PC-3 (cell line): ENCODE results near the gene BPIFB1. TPM values are rescaled to one million over a fixed set of nuclear protein-coding genes. Genes with fewer than 3 reads are reported as not detected.

Experiments
- ATAC-seq: fragments of 200-7000 bp; cut with Tn5 transposase; 2 replicates; pipeline ENCODE4 v1.9.1; 2020; ENCODE audit warnings: mild to moderate bottlenecking, moderate library complexity
- BruUV-seq: library from RNA; stranded (reverse); fragments of 400-500 nt; replicated peaks from 2 replicates; lab custom pipeline; 2021; lab: Mats Ljungman, UMichigan
- CTCF ChIA-PET: fragments of 300-600 bp; sonication (Branson Sonifier 250); formaldehyde crosslinking; loops from one replicate; lab custom pipeline; 2022; ENCODE audit warnings: antibody characterized with exemption; lab: Charles Lee
- POLR2A ChIA-PET: fragments of 300-600 bp; sonication (Branson Sonifier 250); formaldehyde crosslinking; loops from one replicate; lab custom pipeline; 2022; ENCODE audit warnings: antibody characterized with exemption; ENCODE audit not compliant: unreplicated experiment; lab: Charles Lee
- DNase-seq: peaks from one replicate; pipeline ENCODE4 v3.0.0-alpha.2; 2015
- H2AFZ ChIP-seq: fragments of 300-600 bp; sonication (generic); 2 replicates; pipeline ENCODE4 v1.6.0; 2016; ENCODE audit warnings: antibody characterized with exemption, low read length
- H3F3A ChIP-seq: fragments of 300-600 bp; sonication (generic); one replicate; pipeline ENCODE4 v1.6.0; 2017; ENCODE audit warnings: antibody characterized with exemption, low read length, control low read depth, mild to moderate bottlenecking; ENCODE audit not compliant: unreplicated experiment
- H3K27ac ChIP-seq: fragments of 300-600 bp; sonication (generic); 2 replicates; pipeline ENCODE4 v1.5.1; 2016; ENCODE audit warnings: mild to moderate bottlenecking, low read length
- H3K27me3 ChIP-seq: fragments of 300-600 bp; sonication (generic); 2 replicates; pipeline ENCODE4 v1.6.1; 2016; ENCODE audit warnings: low read length, mixed read lengths
- H3K36me3 ChIP-seq: fragments of 300-600 bp; sonication (generic); 2 replicates; pipeline ENCODE4 v1.6.1; 2016; ENCODE audit warnings: low read depth, mixed run types, low read length, mixed read lengths
- H3K4me1 ChIP-seq: fragments of 300-600 bp; sonication (generic); 2 replicates; pipeline ENCODE4 v1.5.1; 2016; ENCODE audit warnings: low read length; ENCODE audit not compliant: insufficient read depth
- H3K4me2 ChIP-seq: fragments of 300-600 bp; sonication (generic); 2 replicates; pipeline ENCODE4 v1.6.0; 2016; ENCODE audit warnings: low read length
- H3K4me3 ChIP-seq: fragments of 300-600 bp; sonication (generic); 2 replicates; pipeline ENCODE4 v1.5.1; 2016; ENCODE audit warnings: mild to moderate bottlenecking, low read length, mixed read lengths
- H3K79me2 ChIP-seq: fragments of 300-600 bp; sonication (generic); 2 replicates; pipeline ENCODE4 v1.6.1; 2017; ENCODE audit warnings: low read length, mixed read lengths
- H3K9ac ChIP-seq: fragments of 300-600 bp; sonication (generic); 2 replicates; pipeline ENCODE4 v1.6.0; 2016; ENCODE audit warnings: mild to moderate bottlenecking, low read length
- H3K9me2 ChIP-seq: fragments of 300-600 bp; sonication (generic); replicated peaks from 2 replicates; pipeline ENCODE4 v1.6.1; 2016; ENCODE audit warnings: mixed run types, low read length, mixed read lengths
- H3K9me3 ChIP-seq: fragments of 300-600 bp; sonication (generic); 2 replicates; pipeline ENCODE4 v1.6.1; 2016; ENCODE audit warnings: low read length, mixed read lengths
- H4K20me1 ChIP-seq: fragments of 300-600 bp; sonication (generic); 2 replicates; pipeline ENCODE4 v1.6.1; 2016; ENCODE audit warnings: low read length, mixed read lengths
- EZH2 ChIP-seq: fragments of 300-600 bp; sonication (generic); IDR thresholded peaks from one replicate; pipeline ENCODE4 v1.6.1; 2017; ENCODE audit warnings: antibody characterized with exemption, mild to moderate bottlenecking, low read length; ENCODE audit not compliant: unreplicated experiment
- EZH2phosphoT487 ChIP-seq: fragments of 300-600 bp; sonication (generic); IDR thresholded peaks from 2 replicates; pipeline ENCODE4 v1.6.1; 2018; ENCODE audit warnings: mild to moderate bottlenecking, antibody characterized with exemption, low read length, borderline replicate concordance
- intact Hi-C: fragments of 100-400 bp; cut with micrococcal nuclease; formaldehyde crosslinking; loops from 2 replicates; pipeline ENCODE4 v1.9.0; 2023
- total RNA-seq: library from RNA; depleted of rRNA; stranded (reverse); fragments of >200 nt; gene quantifications from 2 replicates; pipeline ENCODE4 v1.2.3, GENCODE V29; 2014
- TF ChIP-seq, protein P1 (sequence below): fragments of 300-600 bp; sonication (generic); conservative IDR thresholded peaks from 2 replicates; pipeline ENCODE4 v1.5.1; 2017; ENCODE audit warnings: antibody characterized with exemption, low read depth, mild to moderate bottlenecking, low read length

The BPIFB1 gene
- total RNA-seq, 1 experiment from 2014 or later = not detected

DNA sequence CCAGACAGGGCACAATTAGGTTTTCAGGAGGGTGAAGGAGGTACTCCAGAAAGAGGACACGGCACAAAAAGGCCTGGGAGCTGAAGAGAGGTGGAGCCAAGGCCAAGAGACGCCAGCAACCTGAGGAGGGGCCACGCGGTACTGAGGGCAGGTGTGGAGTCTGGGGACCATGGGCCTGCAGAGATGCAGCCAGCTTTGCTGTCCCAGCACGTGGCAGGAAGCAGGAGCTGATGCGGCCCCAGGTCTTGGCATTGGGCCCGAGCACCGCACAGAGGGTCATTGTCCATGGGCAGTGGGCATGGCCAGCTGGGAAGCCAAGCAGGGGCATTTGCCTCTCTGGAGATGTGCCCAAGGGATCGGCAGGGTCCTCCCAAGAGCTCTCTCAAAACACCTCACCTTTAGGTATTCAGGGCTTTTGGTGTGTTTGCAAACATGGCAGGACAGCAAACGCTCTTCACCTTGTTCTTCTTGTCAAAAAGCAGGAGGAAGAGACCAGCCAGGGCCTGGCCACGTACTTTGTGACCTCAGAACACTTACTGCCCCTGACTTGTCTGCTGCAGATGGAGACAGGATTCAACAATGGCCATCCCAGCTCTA lies 1.4 kb upstream of the BPIFB1 start:
- no peak overlapping the region for H3K4me2 ChIP-seq
- POLR2A ChIA-PET = no interaction called here
- ATAC-seq (no peak), DNase-seq (no peak)
- H3K36me3 ChIP-seq = no peaks in the 10 kb centered on the region
- no peak overlapping the region for H3K9ac ChIP-seq
- no TSS peak for BruUV-seq
- no peak overlapping the region for H2AFZ ChIP-seq
- H3K9me3 ChIP-seq = no peaks in the 10 kb centered on the region
- H3K79me2 ChIP-seq = no peaks in the 10 kb centered on the region
- no peaks in the 10 kb centered on the region for H3F3A ChIP-seq
- H3K4me3 ChIP-seq = no peak overlapping the region
- CTCF ChIA-PET = no interaction called here
- H3K9me2 ChIP-seq = no peaks in the 10 kb centered on the region
- intact Hi-C loops = no loop called here
- peaks cover 38% of the 10 kb centered on the region for H3K27me3 ChIP-seq
- no peak overlapping the region for H3K27ac ChIP-seq
- TF ChIP-seq EZH2 (no peak), EZH2phosphoT487 (no peak)
- TF ChIP-seq, protein P1, sequence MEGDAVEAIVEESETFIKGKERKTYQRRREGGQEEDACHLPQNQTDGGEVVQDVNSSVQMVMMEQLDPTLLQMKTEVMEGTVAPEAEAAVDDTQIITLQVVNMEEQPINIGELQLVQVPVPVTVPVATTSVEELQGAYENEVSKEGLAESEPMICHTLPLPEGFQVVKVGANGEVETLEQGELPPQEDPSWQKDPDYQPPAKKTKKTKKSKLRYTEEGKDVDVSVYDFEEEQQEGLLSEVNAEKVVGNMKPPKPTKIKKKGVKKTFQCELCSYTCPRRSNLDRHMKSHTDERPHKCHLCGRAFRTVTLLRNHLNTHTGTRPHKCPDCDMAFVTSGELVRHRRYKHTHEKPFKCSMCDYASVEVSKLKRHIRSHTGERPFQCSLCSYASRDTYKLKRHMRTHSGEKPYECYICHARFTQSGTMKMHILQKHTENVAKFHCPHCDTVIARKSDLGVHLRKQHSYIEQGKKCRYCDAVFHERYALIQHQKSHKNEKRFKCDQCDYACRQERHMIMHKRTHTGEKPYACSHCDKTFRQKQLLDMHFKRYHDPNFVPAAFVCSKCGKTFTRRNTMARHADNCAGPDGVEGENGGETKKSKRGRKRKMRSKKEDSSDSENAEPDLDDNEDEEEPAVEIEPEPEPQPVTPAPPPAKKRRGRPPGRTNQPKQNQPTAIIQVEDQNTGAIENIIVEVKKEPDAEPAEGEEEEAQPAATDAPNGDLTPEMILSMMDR = no peak
- H3K4me1 ChIP-seq = peaks cover 6% of the 10 kb centered on the region; the same call in 1 of the 2 replicates
- no peaks in the 10 kb centered on the region for H4K20me1 ChIP-seq

DNA sequence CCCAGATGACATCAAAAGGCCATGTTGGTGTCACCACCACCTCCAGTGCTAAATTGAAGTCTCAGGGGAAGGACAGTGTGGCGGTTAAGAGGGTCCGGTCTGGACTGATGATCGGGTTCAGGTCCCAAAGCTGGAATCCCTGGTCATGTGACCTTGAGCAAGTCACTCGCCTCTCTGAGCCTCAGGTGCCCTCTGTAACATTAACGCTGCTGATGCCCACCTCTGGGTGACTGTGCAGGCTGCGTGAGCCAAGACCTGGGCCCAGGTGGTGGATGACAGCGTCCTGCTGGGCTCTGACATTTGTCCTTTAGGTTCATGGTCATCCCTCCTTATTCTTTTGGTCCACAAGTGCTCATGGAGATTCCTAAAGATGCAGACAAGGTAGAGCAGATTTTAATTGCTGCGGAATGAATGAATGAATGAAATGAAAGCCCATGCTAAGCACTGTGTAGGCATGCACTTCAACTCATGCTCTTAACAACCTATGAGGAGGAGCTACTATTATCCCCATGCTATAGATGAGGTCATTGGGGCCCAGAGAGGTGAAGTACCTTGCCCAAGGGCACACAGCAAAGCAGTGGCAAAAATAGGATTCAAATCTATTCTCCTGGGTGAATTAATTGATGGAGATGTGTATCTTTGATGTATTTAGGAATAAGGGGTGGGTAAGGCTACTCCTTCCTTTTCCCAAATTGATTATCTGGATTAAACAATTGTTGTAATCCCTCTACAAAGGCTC lies 649 bp upstream of the BPIFB1 start:
- H3K36me3 ChIP-seq = no peaks in the 10 kb centered on the region
- H3K9me3 ChIP-seq = no peaks in the 10 kb centered on the region
- no peaks in the 10 kb centered on the region for H4K20me1 ChIP-seq
- H3K79me2 ChIP-seq = no peaks in the 10 kb centered on the region
- ATAC-seq = no peak
- peaks cover 6% of the 10 kb centered on the region; the same call in 1 of the 2 replicates for H3K4me1 ChIP-seq
- no peak overlapping the region for H3K27ac ChIP-seq
- no TSS peak for BruUV-seq
- ChIA-PET CTCF (no interaction called here), POLR2A (no interaction called here)
- peaks cover 44% of the 10 kb centered on the region for H3K27me3 ChIP-seq
- TF ChIP-seq EZH2phosphoT487 = no peak
- TF ChIP-seq, protein P1 = no peak
- no peak for TF ChIP-seq EZH2
- no peaks in the 10 kb centered on the region for H3K9me2 ChIP-seq
- H2AFZ ChIP-seq = no peak overlapping the region
- intact Hi-C loops = no loop called here
- no peak overlapping the region for H3K4me2 ChIP-seq
- no peak overlapping the region for H3K9ac ChIP-seq
- no peak for DNase-seq
- H3K4me3 ChIP-seq = no peak overlapping the region
- H3F3A ChIP-seq = no peaks in the 10 kb centered on the region

DNA sequence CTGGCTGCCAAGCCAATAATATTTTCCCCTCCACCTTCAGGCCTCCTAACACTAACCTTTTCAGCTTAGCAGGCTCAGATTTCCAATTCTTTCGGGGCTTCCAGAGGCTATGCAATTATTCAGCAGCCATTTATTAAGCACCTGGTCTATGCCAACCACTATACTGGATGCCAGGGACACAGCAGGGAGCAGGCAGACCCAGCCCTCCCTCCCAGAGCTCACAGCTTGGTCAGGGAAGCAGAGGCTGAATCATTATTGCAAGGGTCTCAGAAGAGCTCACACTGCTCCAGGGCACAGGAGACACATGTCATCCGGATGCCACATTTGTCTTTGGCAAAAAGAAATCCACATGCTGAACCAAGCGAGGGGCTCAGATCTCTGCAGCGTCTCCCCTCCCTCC lies 1.3 kb downstream of the BPIFB1 start:
- Histone ChIP-seq H3K9me3 (no peaks in the 10 kb centered on the region), H3F3A (no peaks in the 10 kb centered on the region), H3K27ac (no peak overlapping the region), H3K4me3 (no peak overlapping the region), H3K36me3 (no peaks in the 10 kb centered on the region), H3K9me2 (no peaks in the 10 kb centered on the region), H4K20me1 (no peaks in the 10 kb centered on the region), H3K4me2 (no peak overlapping the region), H3K9ac (no peak overlapping the region), H3K4me1 (peaks cover 6% of the 10 kb centered on the region; the same call in 1 of the 2 replicates), H3K27me3 (peaks cover 38% of the 10 kb centered on the region; the same call in 1 of the 2 replicates), H2AFZ (no peak overlapping the region), H3K79me2 (no peaks in the 10 kb centered on the region)
- no TSS peak for BruUV-seq
- intact Hi-C loops = no loop called here
- DNase-seq (no peak), ATAC-seq (no peak)
- ChIA-PET CTCF (interaction anchor here (0.6 kb wide), 1 partner anchor 72 kb away, joined by 3 read pairs; no protein-coding TSS in a partner anchor), POLR2A (interaction anchor here (0.5 kb wide), 1 partner anchor 845 kb away, joined by 10 read pairs; no protein-coding TSS in a partner anchor)
- no peak for TF ChIP-seq EZH2
- TF ChIP-seq EZH2phosphoT487 = no peak
- TF ChIP-seq, protein P1 = no peak
